ENCODE results near the gene PLCL1.

Gene PLCL1

DNA sequence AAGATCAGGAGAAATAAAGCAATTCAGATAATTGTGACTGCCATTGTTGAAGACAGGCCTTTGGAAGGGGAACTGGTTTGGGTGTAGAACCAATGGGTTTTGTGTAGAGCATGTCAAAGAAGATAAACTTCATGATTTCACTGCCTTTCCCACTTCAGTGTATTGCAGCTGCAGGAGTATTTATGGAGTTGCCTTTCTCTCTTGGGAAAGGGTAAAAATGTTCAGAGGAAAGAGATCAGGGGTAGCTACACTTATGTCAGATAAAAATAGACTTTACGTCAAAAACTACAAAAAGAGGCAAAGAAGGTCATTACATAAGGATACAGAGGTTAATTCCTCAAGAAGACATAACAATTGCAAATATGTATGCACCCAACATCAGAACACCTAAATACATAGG lies 249.4 kb downstream of the PLCL1 start:
- TF ChIP-seq, protein P1, sequence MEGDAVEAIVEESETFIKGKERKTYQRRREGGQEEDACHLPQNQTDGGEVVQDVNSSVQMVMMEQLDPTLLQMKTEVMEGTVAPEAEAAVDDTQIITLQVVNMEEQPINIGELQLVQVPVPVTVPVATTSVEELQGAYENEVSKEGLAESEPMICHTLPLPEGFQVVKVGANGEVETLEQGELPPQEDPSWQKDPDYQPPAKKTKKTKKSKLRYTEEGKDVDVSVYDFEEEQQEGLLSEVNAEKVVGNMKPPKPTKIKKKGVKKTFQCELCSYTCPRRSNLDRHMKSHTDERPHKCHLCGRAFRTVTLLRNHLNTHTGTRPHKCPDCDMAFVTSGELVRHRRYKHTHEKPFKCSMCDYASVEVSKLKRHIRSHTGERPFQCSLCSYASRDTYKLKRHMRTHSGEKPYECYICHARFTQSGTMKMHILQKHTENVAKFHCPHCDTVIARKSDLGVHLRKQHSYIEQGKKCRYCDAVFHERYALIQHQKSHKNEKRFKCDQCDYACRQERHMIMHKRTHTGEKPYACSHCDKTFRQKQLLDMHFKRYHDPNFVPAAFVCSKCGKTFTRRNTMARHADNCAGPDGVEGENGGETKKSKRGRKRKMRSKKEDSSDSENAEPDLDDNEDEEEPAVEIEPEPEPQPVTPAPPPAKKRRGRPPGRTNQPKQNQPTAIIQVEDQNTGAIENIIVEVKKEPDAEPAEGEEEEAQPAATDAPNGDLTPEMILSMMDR (IDR thresholded peaks at IDR 0.05; ENCODE audit: control insufficient read depth, extremely low read depth, insufficient read depth), result no peak
- H3K4me3 ChIP-seq (ENCODE audit: low read depth, low read length), result no peak overlapping the region
- no peak for DNase-seq (ENCODE audit: low read depth)

DNA sequence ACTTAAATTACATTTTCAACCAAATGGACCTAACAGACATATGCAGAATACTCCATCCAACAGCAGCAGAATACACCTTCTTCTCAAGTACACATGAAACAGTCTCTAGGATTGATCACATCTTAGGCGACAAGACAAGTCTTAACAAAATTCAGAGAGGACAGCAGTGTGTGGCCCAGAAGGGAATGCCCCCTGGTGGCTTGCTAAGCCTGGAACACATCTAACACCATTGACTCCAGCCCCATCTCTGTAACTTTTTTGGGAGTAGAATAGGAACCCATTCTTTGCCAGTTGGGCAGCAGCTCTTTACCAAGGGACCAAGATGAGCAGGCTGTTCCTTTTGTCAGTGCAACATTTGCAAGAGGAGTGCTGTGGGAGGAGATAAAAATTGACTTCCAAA lies 249.9 kb downstream of the PLCL1 start:
- DNase-seq (ENCODE audit: low read depth), result no peak
- TF ChIP-seq, protein P1 (IDR thresholded peaks at IDR 0.05; ENCODE audit: control insufficient read depth, extremely low read depth, insufficient read depth), result peak; percentile 56
- H3K4me3 ChIP-seq (ENCODE audit: low read depth, low read length), result no peak overlapping the region

DNA sequence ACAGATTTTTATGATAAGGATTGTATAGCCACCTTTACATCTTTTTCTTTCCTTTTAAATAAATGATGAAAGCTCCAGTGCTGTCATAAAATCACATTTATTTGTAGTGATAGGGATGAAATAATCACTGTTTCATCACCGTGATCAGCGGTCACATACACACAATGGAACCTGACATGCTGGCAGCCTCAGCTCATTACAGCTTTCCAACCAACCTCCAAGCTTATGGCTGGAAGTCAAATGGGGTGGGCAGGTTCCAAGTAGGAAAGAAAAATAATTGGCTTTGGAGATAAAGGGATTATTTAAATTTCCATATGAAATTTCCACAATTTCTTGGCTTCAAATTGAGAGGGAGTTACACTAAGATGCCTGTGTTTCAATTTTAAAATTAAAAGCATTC lies 251.3 kb downstream of the PLCL1 start:
- DNase-seq (ENCODE audit: low read depth), result no peak
- TF ChIP-seq, protein P1 (IDR thresholded peaks at IDR 0.05; ENCODE audit: control insufficient read depth, extremely low read depth, insufficient read depth), result no peak
- H3K4me3 ChIP-seq (ENCODE audit: low read depth, low read length), result no peak overlapping the region

DNA sequence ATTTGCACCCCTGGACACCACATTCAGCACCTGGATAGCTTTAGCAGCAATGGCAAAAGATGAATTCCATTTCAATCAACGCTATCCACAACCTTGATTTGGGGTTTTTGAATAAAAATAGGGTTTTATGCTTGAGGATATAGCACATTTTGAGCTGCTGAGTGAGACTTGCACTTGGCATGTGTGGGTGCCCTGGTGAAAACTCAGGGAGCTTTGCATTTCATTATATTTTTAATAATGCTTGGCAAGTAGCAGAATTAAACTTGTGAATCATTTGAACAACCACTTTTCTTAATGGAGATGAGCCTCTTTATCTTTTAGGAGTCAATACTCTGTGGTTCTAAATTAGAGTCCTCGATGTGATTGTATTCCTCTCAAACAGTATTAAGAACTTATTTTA lies 252.4 kb downstream of the PLCL1 start:
- DNase-seq (ENCODE audit: low read depth), result no peak
- TF ChIP-seq, protein P1 (IDR thresholded peaks at IDR 0.05; ENCODE audit: control insufficient read depth, extremely low read depth, insufficient read depth), result no peak
- no peak overlapping the region for H3K4me3 ChIP-seq (ENCODE audit: low read depth, low read length)

DNA sequence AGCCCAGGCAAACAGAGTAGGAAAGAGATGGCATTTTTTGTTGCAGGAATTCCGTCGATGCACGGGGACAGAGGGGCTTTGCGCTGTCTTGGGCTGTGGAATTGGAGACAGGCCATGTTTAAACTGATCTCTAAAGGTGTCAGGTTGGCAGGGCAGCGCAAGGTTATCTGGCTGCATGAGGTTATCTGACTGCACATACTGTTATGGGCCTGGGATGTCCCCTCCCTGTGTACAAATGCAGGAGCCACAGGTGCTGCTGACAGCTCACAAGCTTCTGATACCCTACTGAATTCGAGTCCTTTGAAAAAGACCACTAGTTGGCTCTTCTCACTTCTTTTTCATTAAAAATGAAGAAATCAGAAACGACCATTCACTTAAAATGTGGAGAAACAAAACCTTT lies 255.4 kb downstream of the PLCL1 start:
- no peak for DNase-seq (ENCODE audit: low read depth)
- H3K4me3 ChIP-seq (ENCODE audit: low read depth, low read length), result no peak overlapping the region
- TF ChIP-seq, protein P1 (IDR thresholded peaks at IDR 0.05; ENCODE audit: control insufficient read depth, extremely low read depth, insufficient read depth), result no peak

DNA sequence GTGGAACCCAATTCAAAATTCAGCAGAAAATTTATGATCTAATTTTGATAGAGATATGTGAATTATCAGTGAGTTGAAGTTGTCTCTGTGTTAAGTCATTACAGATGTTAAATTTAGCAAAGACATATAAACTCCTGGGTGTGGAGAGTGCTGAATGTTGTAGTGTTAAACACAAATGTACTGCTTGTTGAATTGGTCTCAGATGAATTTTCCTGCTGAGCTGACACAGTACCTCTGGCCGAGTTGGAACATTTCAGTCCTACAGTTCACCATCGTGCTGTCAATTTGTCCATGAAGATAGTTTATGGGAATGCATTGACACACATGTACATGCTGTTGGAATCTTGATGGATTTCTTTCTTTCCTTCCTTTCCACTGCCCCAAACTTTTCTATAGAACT lies 255.9 kb downstream of the PLCL1 start:
- TF ChIP-seq, protein P1 (IDR thresholded peaks at IDR 0.05; ENCODE audit: control insufficient read depth, extremely low read depth, insufficient read depth), result no peak
- no peak for DNase-seq (ENCODE audit: low read depth)
- H3K4me3 ChIP-seq (ENCODE audit: low read depth, low read length), result no peak overlapping the region

DNA sequence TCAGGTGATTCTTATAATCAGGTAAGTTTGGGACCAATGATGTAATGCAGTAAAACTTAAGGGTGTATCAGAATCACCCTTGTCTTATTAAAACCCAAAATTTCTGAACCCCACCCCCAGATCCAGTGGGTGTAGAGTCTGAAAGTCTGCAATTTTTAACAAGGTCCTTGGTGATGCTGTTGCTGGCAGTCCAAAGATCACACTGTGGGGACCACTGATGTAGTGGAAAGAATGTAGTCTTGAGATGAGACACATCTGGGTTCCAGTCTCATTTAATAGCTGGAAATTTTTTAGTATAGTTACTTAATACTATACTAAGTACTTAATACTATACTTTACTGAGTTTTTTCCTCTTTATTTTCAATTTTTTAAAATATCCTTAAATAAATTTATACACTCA lies 258.4 kb downstream of the PLCL1 start:
- no peak overlapping the region for H3K4me3 ChIP-seq (ENCODE audit: low read depth, low read length)
- TF ChIP-seq, protein P1 (IDR thresholded peaks at IDR 0.05; ENCODE audit: control insufficient read depth, extremely low read depth, insufficient read depth), result no peak
- no peak for DNase-seq (ENCODE audit: low read depth)
